Skeletal muscle cell (primary cell): Measurements from ENCODE around the gene ABLIM2.

ENCODE experiments used
- DNase-seq: peaks from one replicate; pipeline ENCODE4 v3.0.0-alpha.2; 2010; ENCODE audit warnings: low read depth
- H3K4me3 ChIP-seq: 2 replicates; pipeline ENCODE4 v1.5.1; 2011; ENCODE audit warnings: low read depth, mild to moderate bottlenecking, control low read depth, low read length, moderate library complexity

ABLIM2 gene

GRCh38 chr4:7966281-7967062, 192.1 kb downstream of the ABLIM2 start:
- no peak for DNase-seq
- H3K4me3 ChIP-seq = no peak overlapping the region

GRCh38 chr4:7964890-7965662, 193.5 kb downstream of the ABLIM2 start:
- H3K4me3 ChIP-seq = no peak overlapping the region
- peak; percentile 60 for DNase-seq

GRCh38 chr4:7964459-7964858, 194.2 kb downstream of the ABLIM2 start:
- no peak for DNase-seq
- no peak overlapping the region for H3K4me3 ChIP-seq

- no peak for DNase-seq
- no peak overlapping the region for H3K4me3 ChIP-seq
These were observed 194.9 kb downstream of the ABLIM2 start for GRCh38 chr4:7963691-7964090.

- DNase-seq = no peak
- H3K4me3 ChIP-seq = no peak overlapping the region
These were observed 195.8 kb downstream of the ABLIM2 start for GRCh38 chr4:7962609-7963508.

- DNase-seq = peak; percentile 99
These were observed 197.6 kb downstream of the ABLIM2 start for GRCh38 chr4:7960790-7961655.

GRCh38 chr4:7960017-7960789, 198.4 kb downstream of the ABLIM2 start:
- DNase-seq = no peak
- no peak overlapping the region for H3K4me3 ChIP-seq

More at GRCh38 chr4:7960790-7961655, 197.6 kb downstream of the ABLIM2 start:
- H3K4me3 ChIP-seq = no peak overlapping the region

- no peak for DNase-seq
- H3K4me3 ChIP-seq = no peak overlapping the region
These were observed 199.5 kb downstream of the ABLIM2 start for GRCh38 chr4:7959078-7959477.

- H3K4me3 ChIP-seq = no peak overlapping the region
- no peak for DNase-seq
These were observed 201.5 kb downstream of the ABLIM2 start for GRCh38 chr4:7956934-7957656.

- no peak overlapping the region for H3K4me3 ChIP-seq
- DNase-seq = no peak
These were observed 202.3 kb downstream of the ABLIM2 start for GRCh38 chr4:7956270-7956808.

- no peak overlapping the region for H3K4me3 ChIP-seq
- no peak for DNase-seq
These were observed 203.2 kb downstream of the ABLIM2 start for GRCh38 chr4:7955393-7955792.

GRCh38 chr4:7952615-7953014, 206.0 kb downstream of the ABLIM2 start:
- DNase-seq = no peak
- H3K4me3 ChIP-seq = no peak overlapping the region

- DNase-seq = no peak
- no peak overlapping the region for H3K4me3 ChIP-seq
These were observed 208.1 kb downstream of the ABLIM2 start for GRCh38 chr4:7950301-7951092.

GRCh38 chr4:7949759-7950158, 208.9 kb downstream of the ABLIM2 start:
- no peak overlapping the region for H3K4me3 ChIP-seq
- no peak for DNase-seq

- no peak overlapping the region for H3K4me3 ChIP-seq
- no peak for DNase-seq
These were observed 210.7 kb downstream of the ABLIM2 start for GRCh38 chr4:7947927-7948326.

- no peak overlapping the region for H3K4me3 ChIP-seq
- DNase-seq = no peak
These were observed 212.8 kb downstream of the ABLIM2 start for GRCh38 chr4:7945709-7946380.
